ENCODE measurements around the gene DLGAP1.

DLGAP1 gene

GRCh38 chr18:3577281-3577855 is 877.7 kb downstream of the DLGAP1 start:
- TF ChIP-seq CTCF (IDR thresholded peaks at IDR 0.05; ENCODE audit: insufficient read depth, low read length, poor library complexity, severe bottlenecking) (no peak), EZH2phosphoT487 (conservative IDR thresholded peaks at IDR 0.05; ENCODE audit: low read length) (no peak)

GRCh38 chr18:3572761-3573160 is 882.3 kb downstream of the DLGAP1 start:
- TF ChIP-seq CTCF (IDR thresholded peaks at IDR 0.05; ENCODE audit: insufficient read depth, low read length, poor library complexity, severe bottlenecking) (no peak), EZH2phosphoT487 (conservative IDR thresholded peaks at IDR 0.05; ENCODE audit: low read length) (no peak)
- no peak overlapping the region for H3K4me3 ChIP-seq (ENCODE audit: insufficient read depth, low read length, poor library complexity, severe bottlenecking)
- H3K27ac ChIP-seq (ENCODE audit: low read depth, low read length) = no peak overlapping the region
- no peaks in the 10 kb centered on the region for H3K79me2 ChIP-seq (ENCODE audit: insufficient read depth, low read length)
- no peaks in the 10 kb centered on the region for H3F3A ChIP-seq (ENCODE audit: insufficient read depth)
- no peaks in the 10 kb centered on the region for H3K36me3 ChIP-seq (ENCODE audit: low read length)
- no peaks in the 10 kb centered on the region for H3K9me2 ChIP-seq (replicated peaks; ENCODE audit: insufficient read depth, low read length)
- H3K9ac ChIP-seq (ENCODE audit: low read length) = no peak overlapping the region
- no peaks in the 10 kb centered on the region for H3K9me3 ChIP-seq (ENCODE audit: insufficient read depth, low read length)
- H3K4me2 ChIP-seq (ENCODE audit: low read depth, low read length, poor library complexity, severe bottlenecking) = no peak overlapping the region
- no peak overlapping the region for H2AFZ ChIP-seq (ENCODE audit: low read depth, low read length, severe bottlenecking)
- no peaks in the 10 kb centered on the region for H4K20me1 ChIP-seq (ENCODE audit: low read depth, low read length)
- H3K27me3 ChIP-seq (ENCODE audit: low read length) = no peaks in the 10 kb centered on the region

More at GRCh38 chr18:3577281-3577855, 877.7 kb downstream of the DLGAP1 start:
- no peak overlapping the region for H3K27ac ChIP-seq (ENCODE audit: low read depth, low read length)
- no peak overlapping the region for H2AFZ ChIP-seq (ENCODE audit: low read depth, low read length, severe bottlenecking)
- no peaks in the 10 kb centered on the region for H3K9me2 ChIP-seq (replicated peaks; ENCODE audit: insufficient read depth, low read length)
- H3K27me3 ChIP-seq (ENCODE audit: low read length) = no peaks in the 10 kb centered on the region
- H3K9ac ChIP-seq (ENCODE audit: low read length) = no peak overlapping the region
- no peaks in the 10 kb centered on the region for H3K79me2 ChIP-seq (ENCODE audit: insufficient read depth, low read length)
- no peaks in the 10 kb centered on the region for H3K9me3 ChIP-seq (ENCODE audit: insufficient read depth, low read length)
- H3K4me3 ChIP-seq (ENCODE audit: insufficient read depth, low read length, poor library complexity, severe bottlenecking) = no peak overlapping the region
- H3K4me2 ChIP-seq (ENCODE audit: low read depth, low read length, poor library complexity, severe bottlenecking) = no peak overlapping the region
- no peaks in the 10 kb centered on the region for H4K20me1 ChIP-seq (ENCODE audit: low read depth, low read length)
- H3K36me3 ChIP-seq (ENCODE audit: low read length) = no peaks in the 10 kb centered on the region
- no peaks in the 10 kb centered on the region for H3F3A ChIP-seq (ENCODE audit: insufficient read depth)

- Histone ChIP-seq H4K20me1 (ENCODE audit: low read depth, low read length) (no peaks in the 10 kb centered on the region), H2AFZ (ENCODE audit: low read depth, low read length, severe bottlenecking) (no peak overlapping the region), H3K79me2 (ENCODE audit: insufficient read depth, low read length) (no peaks in the 10 kb centered on the region), H3K27me3 (ENCODE audit: low read length) (no peaks in the 10 kb centered on the region), H3K27ac (ENCODE audit: low read depth, low read length) (no peak overlapping the region), H3K9ac (ENCODE audit: low read length) (no peak overlapping the region), H3K4me3 (ENCODE audit: insufficient read depth, low read length, poor library complexity, severe bottlenecking) (no peak overlapping the region), H3K36me3 (ENCODE audit: low read length) (no peaks in the 10 kb centered on the region), H3K9me3 (ENCODE audit: insufficient read depth, low read length) (no peaks in the 10 kb centered on the region), H3K9me2 (replicated peaks; ENCODE audit: insufficient read depth, low read length) (no peaks in the 10 kb centered on the region), H3K4me2 (ENCODE audit: low read depth, low read length, poor library complexity, severe bottlenecking) (no peak overlapping the region), H3F3A (ENCODE audit: insufficient read depth) (no peaks in the 10 kb centered on the region)
- TF ChIP-seq CTCF (IDR thresholded peaks at IDR 0.05; ENCODE audit: insufficient read depth, low read length, poor library complexity, severe bottlenecking) = no peak
Observed at GRCh38 chr18:3566851-3567250, 888.3 kb downstream of the DLGAP1 start.
